HG03060 (cell line): ENCODE data around the gene GHRL.
A peak's percentile ranks its signal among the peaks of the same experiment; 100 is the strongest.

Source experiments
- ATAC-seq: cut with Tn5 transposase; IDR thresholded peaks from one replicate; pipeline ENCODE4 v1.9.1; 2021; ENCODE audit warnings: low read depth, moderate number of reproducible peaks; ENCODE audit not compliant: unreplicated experiment

The GHRL gene

DNA sequence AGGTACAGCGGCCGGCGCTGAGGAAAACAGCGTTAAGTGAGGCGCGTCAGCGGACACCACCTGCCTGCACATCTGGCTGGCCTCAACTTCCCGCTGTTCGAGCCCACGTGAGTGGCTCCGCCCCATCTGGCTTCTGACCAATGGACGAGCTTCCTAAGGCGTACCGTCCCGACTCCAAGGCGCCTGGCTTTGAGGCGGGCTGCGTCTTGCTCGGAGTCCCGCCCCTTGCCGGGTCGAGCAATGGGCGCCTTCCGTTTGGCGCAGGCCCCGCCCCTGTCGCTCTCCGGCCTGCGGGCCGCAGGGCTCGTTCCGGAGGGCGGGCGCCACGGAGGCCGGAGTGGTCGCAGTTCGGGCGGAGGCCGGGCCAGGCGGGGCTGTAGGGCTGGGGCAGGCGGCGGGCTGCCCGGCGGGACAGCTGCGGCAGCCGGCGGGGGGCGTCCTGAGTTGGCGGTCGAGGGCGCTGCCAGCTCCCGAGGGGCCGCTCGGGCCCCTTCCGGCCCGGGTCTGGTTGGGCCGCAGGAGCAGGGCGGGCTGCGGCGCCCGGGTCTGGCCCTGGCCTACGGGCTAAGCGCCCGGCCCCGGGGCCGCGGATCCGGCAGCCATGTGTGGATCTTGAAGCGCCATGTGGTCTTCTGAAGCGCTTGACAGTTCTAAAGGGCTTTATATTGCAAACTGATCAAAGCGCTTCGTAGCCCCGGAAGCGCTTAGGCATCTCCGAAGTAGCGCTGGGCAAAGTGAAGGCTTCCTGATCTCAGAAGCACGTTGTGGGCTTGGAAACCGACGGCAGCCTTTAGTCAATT lies 44.4 kb downstream of the GHRL start, which contains the start of gene TATDN2:
TATDN2 (plus strand) TSS at position 276 of the 800 bp plus-strand sequence. CDS start 742 bp downstream, outside the sequence.
- peak; percentile 93 for ATAC-seq

DNA sequence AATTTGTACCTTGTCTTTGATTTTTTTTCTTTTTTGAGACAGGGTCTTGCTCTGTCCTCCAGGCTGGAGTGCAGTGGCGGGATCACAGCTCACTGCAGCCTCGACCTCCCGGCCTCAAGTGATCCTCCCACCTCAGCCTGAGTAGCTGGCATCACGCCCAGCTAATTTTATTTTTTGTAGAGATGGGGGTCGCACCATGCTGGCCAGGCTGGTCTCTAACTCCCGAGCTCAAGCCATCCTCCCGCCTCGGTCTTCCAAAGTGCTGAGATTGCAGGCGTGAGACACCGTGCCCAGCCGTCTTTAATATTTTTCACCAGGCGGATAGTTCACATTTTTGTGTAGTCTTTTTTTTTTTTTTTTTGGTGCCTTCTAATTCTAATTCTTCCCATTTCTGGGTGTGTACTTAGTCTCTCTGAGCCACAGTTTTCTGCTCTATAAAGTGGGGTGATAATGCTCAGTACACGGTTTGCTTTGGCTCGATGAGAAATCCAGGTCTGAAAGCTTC lies 45.0 kb downstream of the GHRL start:
- ATAC-seq: no peak

DNA sequence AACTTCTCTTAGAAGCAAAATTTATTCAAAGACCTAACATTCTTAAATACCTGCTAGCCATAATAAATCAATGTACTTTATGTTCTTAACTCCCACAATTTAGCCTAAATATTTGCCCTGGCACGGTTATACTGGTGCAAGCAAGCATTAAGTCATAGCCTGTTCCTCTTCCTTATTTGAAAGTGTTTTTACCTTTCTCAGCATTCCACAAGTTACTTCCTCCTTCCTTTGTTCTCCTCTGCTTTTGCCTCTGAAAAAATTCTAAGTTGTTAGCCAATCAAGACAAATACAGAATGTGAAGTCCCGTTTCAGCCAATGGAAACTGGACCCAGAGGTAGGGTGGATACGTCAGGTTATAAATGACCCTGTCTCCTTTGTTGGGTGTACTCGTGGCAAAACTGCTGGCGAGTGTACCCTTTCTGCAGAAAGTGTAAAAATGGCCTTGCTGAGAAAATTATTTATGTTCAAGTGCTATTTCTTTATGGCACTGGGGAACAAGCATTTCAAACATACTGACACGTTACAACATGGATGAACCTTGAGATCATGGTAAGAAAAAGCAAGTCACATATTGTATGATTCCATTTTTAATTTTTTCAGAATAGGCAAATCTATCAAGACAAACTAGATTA lies 47.5 kb downstream of the GHRL start:
- no peak for ATAC-seq

DNA sequence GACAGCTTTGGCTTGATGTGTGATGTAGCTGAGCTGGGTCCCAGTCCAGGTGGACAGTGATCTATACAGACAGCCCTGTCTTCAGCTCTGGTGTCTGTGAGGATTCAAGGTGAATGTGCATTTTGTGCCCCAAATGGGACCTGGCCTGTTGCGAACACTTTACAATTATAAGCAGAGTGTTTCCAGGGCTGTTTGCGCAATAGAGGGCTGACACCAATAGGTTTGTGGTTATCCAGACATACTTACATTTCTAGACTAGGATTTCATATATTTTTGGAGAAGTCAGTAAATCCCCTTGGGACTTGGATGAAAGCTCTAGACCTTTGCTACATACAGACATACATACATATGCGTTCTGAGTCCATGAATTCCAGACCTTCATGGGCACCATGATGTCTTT lies 48.7 kb downstream of the GHRL start:
- no peak for ATAC-seq

DNA sequence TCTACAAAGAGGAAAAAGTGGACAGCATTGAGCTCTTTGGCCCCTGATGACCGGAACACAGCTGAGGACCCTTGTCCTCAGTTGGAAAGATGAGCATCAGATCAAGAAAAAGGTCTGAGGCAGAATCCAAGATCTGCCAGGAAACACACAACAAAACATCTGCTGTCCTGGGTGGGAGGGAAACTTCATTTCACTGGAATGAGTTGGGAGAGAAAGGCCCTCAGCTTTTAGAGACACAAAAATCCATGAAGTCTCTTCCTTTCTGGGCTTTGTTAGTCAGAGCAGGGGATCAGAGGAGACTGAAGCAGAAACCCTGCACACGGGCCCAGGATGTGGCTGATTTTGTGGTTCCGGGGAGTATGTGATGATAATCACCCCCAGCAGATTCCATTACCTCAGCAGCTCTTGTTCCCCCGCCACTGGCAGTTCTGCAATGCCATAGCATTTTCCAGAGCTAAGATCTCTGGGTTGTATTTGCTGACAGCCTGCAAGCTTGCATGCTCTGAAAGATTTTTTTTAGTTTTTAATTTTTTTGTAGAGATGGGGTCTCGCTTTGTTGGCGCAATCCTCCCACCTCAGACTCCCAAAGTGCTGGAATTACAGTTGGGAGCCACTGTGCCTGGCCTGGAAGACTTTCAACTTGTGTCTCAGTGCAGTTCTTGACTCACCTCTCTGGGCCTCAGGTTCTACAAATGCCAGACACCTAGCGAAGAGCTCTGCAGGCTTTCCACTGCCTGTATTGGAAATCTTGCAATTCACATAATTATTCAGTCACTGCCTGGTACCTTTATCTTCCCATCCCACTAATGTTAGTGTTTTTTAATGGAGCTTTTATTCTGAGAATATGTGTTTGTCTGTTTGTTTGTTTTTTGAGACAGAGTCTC lies 50.3 kb downstream of the GHRL start:
- ATAC-seq: no peak

DNA sequence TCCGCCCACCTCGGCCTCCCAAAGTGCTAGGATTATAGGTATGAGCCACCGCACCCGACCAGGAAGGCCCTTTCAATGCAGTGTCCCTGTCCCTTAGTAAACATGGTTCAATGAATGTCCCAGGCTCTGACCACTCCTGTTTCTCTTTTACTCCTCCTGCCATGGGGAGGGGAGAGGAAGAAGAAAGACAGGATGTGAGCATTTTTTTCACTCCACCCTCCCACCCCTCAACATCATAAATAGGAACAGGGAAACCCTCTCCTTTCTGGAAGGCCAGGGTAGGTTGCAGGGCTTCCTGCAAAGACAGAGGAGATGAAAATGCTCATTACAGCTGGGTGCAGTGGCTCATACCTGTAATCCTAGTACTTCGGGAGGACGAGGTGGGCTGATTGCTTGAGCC lies 51.9 kb downstream of the GHRL start:
- no peak for ATAC-seq

DNA sequence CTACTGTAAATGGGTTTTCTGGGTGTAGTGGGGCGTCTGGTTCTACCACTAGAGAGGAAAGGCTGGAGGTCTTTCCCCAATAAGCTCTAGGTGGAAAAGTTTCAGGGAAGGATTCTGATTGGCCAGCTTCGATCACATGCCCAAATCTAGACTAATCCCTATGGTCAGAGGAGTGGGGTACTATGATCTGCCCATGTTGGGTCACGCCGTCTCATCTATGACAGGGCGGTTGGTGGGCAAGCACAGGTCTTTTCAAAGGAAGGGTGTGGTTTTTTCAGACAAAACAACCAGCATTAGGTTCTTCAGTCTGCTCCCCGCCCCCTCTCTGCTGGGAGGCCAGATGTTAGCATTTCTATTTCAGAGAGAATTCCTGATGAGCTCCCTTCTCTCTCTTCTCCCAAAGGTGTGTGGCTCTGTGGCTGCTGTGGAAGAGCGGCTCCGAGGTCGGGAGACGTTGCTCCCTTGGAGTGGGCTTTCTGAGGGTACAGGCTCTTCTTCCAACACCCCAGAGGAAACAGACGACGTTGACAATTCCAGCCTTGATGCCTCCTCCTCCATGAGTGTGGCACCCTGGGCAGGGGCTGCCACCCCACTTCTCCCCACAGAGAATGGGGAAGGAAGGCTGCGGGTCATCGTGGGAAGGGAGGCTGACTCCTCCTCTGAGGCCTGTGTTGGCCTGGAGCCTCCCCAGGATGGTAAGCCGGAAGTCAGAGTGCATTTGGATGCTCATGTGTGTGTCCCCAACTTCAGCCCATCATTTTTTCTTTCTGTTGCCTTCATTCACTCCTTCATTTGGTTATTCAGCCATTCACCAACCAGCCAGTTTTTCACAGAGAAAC lies 54.2 kb downstream of the GHRL start:
- ATAC-seq: no peak
